ENCODE results near the gene ZNF648.
A peak's percentile ranks its signal among the peaks of the same experiment; 100 is the strongest.

Gene ZNF648

DNA sequence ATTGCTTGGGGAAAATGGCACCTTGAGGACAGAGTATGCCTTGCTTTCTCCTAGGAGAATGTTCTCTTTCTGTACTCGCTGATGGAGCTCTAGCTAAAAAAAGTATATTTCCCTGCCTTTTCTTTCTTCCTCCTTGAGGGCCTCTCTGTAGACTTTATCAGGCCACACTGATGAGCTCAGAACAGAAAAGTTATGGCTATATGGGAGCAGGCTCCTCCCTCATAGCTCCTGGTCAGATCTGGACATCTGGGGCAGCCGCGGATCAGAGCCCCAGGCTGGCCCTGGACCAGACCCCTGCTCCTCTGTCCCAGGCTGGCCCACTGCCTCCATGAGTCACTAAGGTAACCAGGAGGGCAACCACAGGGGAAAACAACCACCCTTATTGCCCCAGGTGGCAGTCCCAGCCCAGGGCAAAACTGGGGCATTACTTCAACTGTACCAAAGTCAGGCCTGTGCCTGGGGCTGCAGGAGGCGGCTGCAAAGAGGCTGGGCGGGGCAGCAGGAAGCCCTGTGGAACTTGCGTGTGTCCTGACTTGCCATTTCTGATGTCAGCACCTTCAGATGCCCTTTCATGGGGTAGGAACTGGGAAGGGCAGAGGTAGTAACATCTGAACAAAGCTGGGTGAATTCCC, 26.3 kb upstream of the ZNF648 start:
- no peak overlapping the region for H2AK5ac ChIP-seq (ENCODE audit: low read length)
- peak in 1 of 2 donors; percentile 35 for DNase-seq

DNA sequence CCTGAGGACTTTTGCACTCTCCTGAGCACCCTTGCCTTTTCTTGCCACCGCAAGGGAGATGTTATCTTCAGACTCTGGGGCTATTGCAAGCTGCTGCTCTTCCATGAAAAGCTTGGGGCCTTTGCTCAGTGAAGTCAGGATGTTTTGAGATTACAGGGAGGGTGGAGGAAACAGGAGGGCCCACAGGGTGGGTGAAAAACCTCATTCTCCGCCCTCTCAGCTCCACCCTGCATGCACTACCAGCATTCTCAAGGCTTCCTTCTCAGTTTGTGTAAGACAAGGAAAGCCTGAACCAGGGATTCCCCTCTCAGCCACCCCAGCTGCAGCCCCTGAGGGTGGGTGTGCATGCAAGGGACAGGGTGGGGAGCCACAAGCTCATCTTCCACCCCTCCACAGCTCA, 25.8 kb upstream of the ZNF648 start:
- H3K36me3 ChIP-seq (ENCODE audit: control insufficient read depth in 1 of 2, insufficient read depth in 2 of 2, low read length in 2 of 2), result no peaks in the 10 kb centered on the region
- no peaks in the 10 kb centered on the region for H3K79me2 ChIP-seq (ENCODE audit: control insufficient read depth, insufficient read depth, low read length, poor library complexity)
- H3K4me1 ChIP-seq (ENCODE audit: control insufficient read depth in 1 of 2, insufficient read depth in 2 of 2, low read length in 2 of 2), result peaks cover 10% of the 10 kb centered on the region in 2 experiments
- no peak overlapping the region for H3K9ac ChIP-seq (ENCODE audit: low read length)
- H3K4ac ChIP-seq (ENCODE audit: low read depth, low read length), result no peak overlapping the region
- H2BK5ac ChIP-seq (ENCODE audit: low read depth, low read length, poor library complexity), result no peak overlapping the region
- peaks cover 3% of the 10 kb centered on the region for H3K79me1 ChIP-seq (ENCODE audit: low read length)
- no peak overlapping the region for H2BK12ac ChIP-seq (ENCODE audit: low read length)
- H3K27ac ChIP-seq (ENCODE audit: low read depth, low read length), result no peak overlapping the region
- H3K18ac ChIP-seq (ENCODE audit: low read length), result no peak overlapping the region
- H3K23ac ChIP-seq (ENCODE audit: low read length), result no peak overlapping the region
- no peak overlapping the region for H4K8ac ChIP-seq (ENCODE audit: low read depth, low read length)
- peak in 1 of 2 donors; percentile 46 for DNase-seq
- WGBS (ENCODE audit: extremely low coverage, insufficient coverage, insufficient read length), result no CpG with 5 or more reads among the region's 2 CpGs
- H2AK5ac ChIP-seq (ENCODE audit: low read length), result no peak overlapping the region
- no peak overlapping the region for H3K4me2 ChIP-seq (ENCODE audit: low read length)
- H4K91ac ChIP-seq (ENCODE audit: low read depth, low read length), result no peak overlapping the region
- no peak overlapping the region for H4K12ac ChIP-seq (ENCODE audit: low read depth, low read length)
- no peak overlapping the region for H3K14ac ChIP-seq (ENCODE audit: low read length)
- H2AFZ ChIP-seq (ENCODE audit: insufficient read depth, low read length, poor library complexity), result no peak overlapping the region
- no peak overlapping the region for H2BK120ac ChIP-seq (ENCODE audit: insufficient read depth, low read length, poor library complexity)
- no peak overlapping the region for H3K4me3 ChIP-seq (ENCODE audit: low read depth, low read length)
- no peaks in the 10 kb centered on the region for H3K9me3 ChIP-seq (ENCODE audit: insufficient read depth, low read depth, low read length)
- no peaks in the 10 kb centered on the region for H3K27me3 ChIP-seq (ENCODE audit: insufficient read depth, low read length)

More for the DNA sequence above, 26.3 kb upstream of the ZNF648 start:
- Histone ChIP-seq H3K9ac (ENCODE audit: low read length) (no peak overlapping the region), H3K9me3 (ENCODE audit: insufficient read depth, low read depth, low read length) (no peaks in the 10 kb centered on the region), H3K18ac (ENCODE audit: low read length) (no peak overlapping the region), H4K91ac (ENCODE audit: low read depth, low read length) (peak overlapping the region; percentile 7), H3K27me3 (ENCODE audit: insufficient read depth, low read length) (no peaks in the 10 kb centered on the region), H2BK5ac (ENCODE audit: low read depth, low read length, poor library complexity) (no peak overlapping the region), H4K12ac (ENCODE audit: low read depth, low read length) (no peak overlapping the region), H4K8ac (ENCODE audit: low read depth, low read length) (no peak overlapping the region), H3K14ac (ENCODE audit: low read length) (no peak overlapping the region), H3K36me3 (ENCODE audit: control insufficient read depth in 1 of 2, insufficient read depth in 2 of 2, low read length in 2 of 2) (no peaks in the 10 kb centered on the region), H2BK12ac (ENCODE audit: low read length) (no peak overlapping the region), H3K23ac (ENCODE audit: low read length) (no peak overlapping the region), H3K4me3 (ENCODE audit: low read depth, low read length) (no peak overlapping the region), H3K79me2 (ENCODE audit: control insufficient read depth, insufficient read depth, low read length, poor library complexity) (no peaks in the 10 kb centered on the region), H3K27ac (ENCODE audit: low read depth, low read length) (no peak overlapping the region), H2AFZ (ENCODE audit: insufficient read depth, low read length, poor library complexity) (no peak overlapping the region), H3K4me1 (ENCODE audit: control insufficient read depth in 1 of 2, insufficient read depth in 2 of 2, low read length in 2 of 2) (peaks cover 10% of the 10 kb centered on the region in 2 experiments), H3K79me1 (ENCODE audit: low read length) (peaks cover 3% of the 10 kb centered on the region), H2BK120ac (ENCODE audit: insufficient read depth, low read length, poor library complexity) (no peak overlapping the region), H3K4ac (ENCODE audit: low read depth, low read length) (no peak overlapping the region), H3K4me2 (ENCODE audit: low read length) (no peak overlapping the region)
- WGBS (ENCODE audit: extremely low coverage, insufficient coverage, insufficient read length), result no CpG with 5 or more reads among the region's 6 CpGs

DNA sequence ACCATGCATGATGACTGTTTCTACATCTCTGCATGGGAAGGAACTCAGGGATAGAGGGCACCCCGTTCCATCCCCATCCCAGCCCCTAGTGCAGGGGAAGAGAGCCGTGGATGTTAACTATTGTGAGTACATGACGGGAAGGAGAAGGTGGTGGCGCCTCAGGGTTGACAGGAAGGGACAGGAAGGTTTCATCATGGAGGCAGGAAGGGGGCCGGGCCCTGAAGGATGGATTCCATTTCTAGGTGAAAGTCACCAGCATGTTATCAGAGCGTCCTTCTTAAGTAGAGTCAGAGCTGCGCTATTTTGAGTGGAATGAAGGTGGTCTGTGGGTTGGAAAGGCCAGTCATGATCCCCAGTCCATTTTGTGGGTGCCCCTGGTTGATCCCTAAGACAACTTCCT, 25.1 kb upstream of the ZNF648 start:
- Histone ChIP-seq H3K4me3 (ENCODE audit: low read depth, low read length) (no peak overlapping the region), H4K8ac (ENCODE audit: low read depth, low read length) (no peak overlapping the region), H3K36me3 (ENCODE audit: control insufficient read depth in 1 of 2, insufficient read depth in 2 of 2, low read length in 2 of 2) (no peaks in the 10 kb centered on the region), H3K9ac (ENCODE audit: low read length) (no peak overlapping the region), H3K9me3 (ENCODE audit: insufficient read depth, low read depth, low read length) (no peaks in the 10 kb centered on the region), H3K4ac (ENCODE audit: low read depth, low read length) (no peak overlapping the region), H4K12ac (ENCODE audit: low read depth, low read length) (no peak overlapping the region), H2BK120ac (ENCODE audit: insufficient read depth, low read length, poor library complexity) (no peak overlapping the region), H2BK5ac (ENCODE audit: low read depth, low read length, poor library complexity) (no peak overlapping the region), H2AK5ac (ENCODE audit: low read length) (no peak overlapping the region), H2AFZ (ENCODE audit: insufficient read depth, low read length, poor library complexity) (no peak overlapping the region), H3K79me1 (ENCODE audit: low read length) (peaks cover 3% of the 10 kb centered on the region), H3K27ac (ENCODE audit: low read depth, low read length) (no peak overlapping the region), H3K27me3 (ENCODE audit: insufficient read depth, low read length) (no peaks in the 10 kb centered on the region), H3K14ac (ENCODE audit: low read length) (no peak overlapping the region), H3K23ac (ENCODE audit: low read length) (no peak overlapping the region), H2BK12ac (ENCODE audit: low read length) (no peak overlapping the region), H3K4me2 (ENCODE audit: low read length) (no peak overlapping the region), H4K91ac (ENCODE audit: low read depth, low read length) (no peak overlapping the region), H3K18ac (ENCODE audit: low read length) (no peak overlapping the region), H3K4me1 (ENCODE audit: control insufficient read depth in 1 of 2, insufficient read depth in 2 of 2, low read length in 2 of 2) (peaks cover 10% of the 10 kb centered on the region in 2 experiments), H3K79me2 (ENCODE audit: control insufficient read depth, insufficient read depth, low read length, poor library complexity) (no peaks in the 10 kb centered on the region)
- WGBS (ENCODE audit: extremely low coverage, insufficient coverage, insufficient read length), result no CpG with 5 or more reads among the region's 7 CpGs
- DNase-seq, result peak; percentile 56 to 66

DNA sequence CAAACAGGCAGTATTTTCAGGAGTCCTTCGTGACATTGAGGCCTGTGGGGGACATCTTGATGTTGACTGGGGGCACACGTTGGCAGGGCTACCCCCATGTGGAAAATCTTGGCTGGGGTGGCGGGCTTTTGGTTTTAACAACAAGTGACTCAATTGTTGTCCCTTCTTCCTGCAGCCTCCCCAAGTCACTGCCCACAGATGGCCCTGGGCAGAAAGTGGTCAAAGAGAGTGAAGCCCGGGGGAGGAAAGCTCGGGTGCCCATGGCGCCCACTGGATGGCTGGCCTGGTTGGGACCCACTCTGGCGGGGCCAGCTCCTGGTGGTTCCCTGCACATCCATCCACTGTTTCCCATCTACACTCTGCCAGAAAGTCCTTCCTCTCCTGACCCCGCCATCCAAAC, 24.6 kb upstream of the ZNF648 start:
- no peak overlapping the region for H3K18ac ChIP-seq (ENCODE audit: low read length)
- H3K4me1 ChIP-seq (ENCODE audit: control insufficient read depth in 1 of 2, insufficient read depth in 2 of 2, low read length in 2 of 2), result peaks cover 10% of the 10 kb centered on the region in 2 experiments
- no peak overlapping the region for H2BK5ac ChIP-seq (ENCODE audit: low read depth, low read length, poor library complexity)
- no peak overlapping the region for H3K14ac ChIP-seq (ENCODE audit: low read length)
- H3K36me3 ChIP-seq (ENCODE audit: control insufficient read depth in 1 of 2, insufficient read depth in 2 of 2, low read length in 2 of 2), result no peaks in the 10 kb centered on the region
- H3K27me3 ChIP-seq (ENCODE audit: insufficient read depth, low read length), result no peaks in the 10 kb centered on the region
- H3K4me3 ChIP-seq (ENCODE audit: low read depth, low read length), result no peak overlapping the region
- no peak for DNase-seq
- no peak overlapping the region for H4K91ac ChIP-seq (ENCODE audit: low read depth, low read length)
- no peaks in the 10 kb centered on the region for H3K9me3 ChIP-seq (ENCODE audit: insufficient read depth, low read depth, low read length)
- peak overlapping the region; percentile 43 for H2BK12ac ChIP-seq (ENCODE audit: low read length)
- H4K12ac ChIP-seq (ENCODE audit: low read depth, low read length), result no peak overlapping the region
- H3K4me2 ChIP-seq (ENCODE audit: low read length), result no peak overlapping the region
- H3K4ac ChIP-seq (ENCODE audit: low read depth, low read length), result no peak overlapping the region
- WGBS (ENCODE audit: extremely low coverage, insufficient coverage, insufficient read length), result no CpG with 5 or more reads among the region's 8 CpGs
- peak overlapping the region; percentile 35 for H2AK5ac ChIP-seq (ENCODE audit: low read length)
- H3K79me1 ChIP-seq (ENCODE audit: low read length), result peaks cover 3% of the 10 kb centered on the region
- no peak overlapping the region for H2BK120ac ChIP-seq (ENCODE audit: insufficient read depth, low read length, poor library complexity)
- H3K27ac ChIP-seq (ENCODE audit: low read depth, low read length), result no peak overlapping the region
- H2AFZ ChIP-seq (ENCODE audit: insufficient read depth, low read length, poor library complexity), result no peak overlapping the region
- no peak overlapping the region for H3K23ac ChIP-seq (ENCODE audit: low read length)
- H3K79me2 ChIP-seq (ENCODE audit: control insufficient read depth, insufficient read depth, low read length, poor library complexity), result no peaks in the 10 kb centered on the region
- H4K8ac ChIP-seq (ENCODE audit: low read depth, low read length), result no peak overlapping the region
- H3K9ac ChIP-seq (ENCODE audit: low read length), result no peak overlapping the region
